Astrocyte of the hippocampus (primary cell): ENCODE measurements around the gene SLC25A28.

Experiments used
- DNase-seq: peaks from one replicate; pipeline ENCODE4 v3.0.0; 2011; ENCODE audit warnings: low read depth, low spot score

Gene SLC25A28, protein sequence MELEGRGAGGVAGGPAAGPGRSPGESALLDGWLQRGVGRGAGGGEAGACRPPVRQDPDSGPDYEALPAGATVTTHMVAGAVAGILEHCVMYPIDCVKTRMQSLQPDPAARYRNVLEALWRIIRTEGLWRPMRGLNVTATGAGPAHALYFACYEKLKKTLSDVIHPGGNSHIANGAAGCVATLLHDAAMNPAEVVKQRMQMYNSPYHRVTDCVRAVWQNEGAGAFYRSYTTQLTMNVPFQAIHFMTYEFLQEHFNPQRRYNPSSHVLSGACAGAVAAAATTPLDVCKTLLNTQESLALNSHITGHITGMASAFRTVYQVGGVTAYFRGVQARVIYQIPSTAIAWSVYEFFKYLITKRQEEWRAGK

DNA sequence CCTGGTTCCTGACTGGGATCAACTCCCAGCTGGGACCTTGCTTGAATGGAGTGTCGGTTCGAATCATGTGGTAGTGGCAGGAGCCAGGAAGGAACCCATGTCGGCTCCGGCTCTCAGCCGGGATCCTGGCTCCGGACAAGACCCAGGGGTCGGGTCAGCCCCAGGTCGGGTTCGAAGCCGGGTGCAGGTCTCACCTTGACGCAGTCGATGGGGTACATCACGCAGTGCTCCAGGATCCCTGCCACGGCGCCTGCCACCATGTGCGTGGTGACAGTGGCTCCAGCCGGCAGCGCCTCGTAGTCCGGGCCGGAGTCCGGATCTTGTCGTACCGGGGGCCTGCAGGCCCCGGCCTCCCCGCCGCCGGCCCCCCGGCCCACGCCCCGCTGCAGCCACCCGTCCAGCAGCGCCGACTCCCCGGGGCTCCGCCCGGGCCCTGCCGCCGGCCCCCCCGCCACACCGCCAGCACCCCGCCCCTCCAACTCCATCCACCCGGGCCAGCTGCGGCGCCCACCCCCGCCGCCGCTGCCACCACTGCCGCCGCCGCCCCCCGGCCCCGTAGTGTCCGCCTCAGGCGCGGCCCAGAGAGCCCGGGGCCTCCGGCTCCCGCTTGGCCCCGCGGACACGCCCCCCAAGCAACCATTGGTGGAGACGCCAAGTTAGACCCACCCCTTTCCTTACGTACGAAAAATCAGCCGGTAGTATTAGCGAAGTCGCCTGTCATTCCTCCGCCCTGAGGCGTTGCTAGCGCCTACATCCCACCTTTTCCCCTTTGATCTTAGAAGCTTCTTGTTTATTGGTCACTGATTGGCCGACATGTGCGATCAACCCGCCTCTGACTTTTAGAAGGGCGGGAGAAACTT, at the start of gene SLC25A28:
Gene SLC25A28 (minus strand): TSS at position 589 of the 860 bp plus-strand sequence. CDS start 104 bp downstream, at position 485.
- peak; percentile 99 for DNase-seq

DNA sequence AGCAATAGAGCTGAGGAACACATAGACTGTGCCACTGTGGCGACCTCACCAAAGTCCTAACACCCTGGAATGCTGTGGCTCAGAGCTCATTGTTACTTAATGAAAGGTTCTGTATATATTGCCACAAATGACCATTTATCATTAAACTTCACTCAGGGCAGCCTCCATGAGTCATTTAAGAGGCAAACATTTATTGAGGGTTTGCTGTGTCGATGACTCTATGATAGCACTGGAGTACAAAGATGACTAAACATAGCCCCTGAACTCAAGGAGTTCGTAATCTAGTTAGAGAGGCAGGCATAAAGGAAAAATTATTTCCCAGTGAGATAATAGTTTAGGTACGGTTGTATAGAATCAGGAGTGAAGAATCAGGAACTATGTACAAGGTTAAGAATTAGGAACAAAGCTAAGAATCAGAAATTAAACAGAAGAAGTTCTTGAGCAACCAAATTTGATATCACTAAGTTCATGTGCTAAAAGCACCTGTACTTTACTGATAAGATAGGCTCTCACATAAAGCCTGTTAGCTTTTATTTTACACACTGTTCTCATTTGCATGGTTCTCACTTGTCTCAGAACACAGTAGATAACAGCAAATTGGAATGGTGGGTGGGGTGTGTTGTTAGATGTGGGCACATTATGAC, 47.0 kb upstream of the SLC25A28 start:
- DNase-seq, result peak; percentile 88

DNA sequence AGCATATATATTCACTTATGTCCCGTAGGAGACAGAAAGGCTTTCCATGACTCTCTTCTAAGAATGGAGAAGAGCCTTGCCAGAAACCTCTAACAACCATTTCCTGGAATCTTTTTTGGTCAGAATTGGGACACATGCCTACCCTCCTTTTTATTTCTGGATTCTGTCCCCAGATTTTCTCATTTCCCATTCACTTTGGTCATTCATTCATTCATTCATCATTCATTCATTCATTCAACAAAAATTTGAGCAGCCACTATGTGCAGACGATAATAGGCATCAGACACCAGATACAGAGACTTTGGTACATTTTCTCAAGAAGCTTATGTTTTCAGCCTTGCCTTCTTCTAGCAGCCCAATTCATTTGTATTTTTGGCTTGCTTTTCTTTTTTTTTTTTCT, 45.1 kb upstream of the SLC25A28 start:
- DNase-seq, result no peak

DNA sequence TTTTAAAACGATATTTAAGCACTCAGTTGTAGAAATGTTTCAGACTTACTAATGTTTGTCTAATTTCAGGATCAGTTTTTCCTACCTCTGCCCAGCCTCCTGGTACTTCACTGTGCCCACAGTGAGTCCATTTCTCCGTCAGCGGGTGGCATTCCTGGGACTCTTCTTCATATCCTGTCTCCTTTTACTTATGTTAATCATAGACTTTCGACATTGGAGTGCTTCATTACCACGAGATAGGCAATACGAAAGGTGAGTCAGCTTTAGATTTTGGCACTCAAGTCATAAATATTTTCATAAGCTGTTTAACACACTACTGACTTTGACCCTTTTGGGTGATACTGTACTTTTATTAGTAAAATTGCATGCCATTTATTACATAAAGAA, 41.1 kb upstream of the SLC25A28 start:
- DNase-seq, result peak; percentile 40

DNA sequence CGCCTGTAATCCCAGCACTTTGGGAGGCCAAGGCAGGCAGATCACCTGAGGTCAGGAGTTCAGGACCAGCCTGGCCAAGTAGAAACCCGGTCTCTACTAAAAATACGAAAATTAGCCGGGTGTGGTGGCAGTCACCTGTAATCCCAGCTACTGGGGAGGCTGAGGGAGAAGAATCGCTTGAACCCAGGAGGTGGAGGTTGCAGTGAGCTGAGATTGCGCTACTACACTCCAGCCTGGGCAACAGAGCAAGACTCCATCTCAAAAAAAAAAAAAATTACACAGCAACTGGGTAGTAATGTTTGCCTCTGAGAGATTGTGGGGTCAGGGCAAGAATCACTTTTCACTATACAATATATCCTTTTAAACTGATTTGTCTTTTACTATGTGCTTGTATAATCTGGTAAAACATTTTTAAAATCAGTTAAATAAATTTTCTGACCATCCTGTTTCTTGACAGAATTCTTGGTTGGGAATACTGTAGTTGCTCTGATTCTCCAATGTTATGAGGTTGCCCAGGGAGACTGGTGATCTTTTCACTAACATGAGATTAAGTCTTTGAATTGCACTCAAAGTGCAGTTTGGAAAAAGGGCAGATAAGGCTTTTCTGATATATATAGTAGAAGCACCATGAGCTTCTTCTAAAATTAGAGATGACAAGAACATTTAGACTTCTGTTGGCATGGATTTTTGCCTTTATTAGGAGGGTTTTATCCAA, 40.6 kb upstream of the SLC25A28 start:
- DNase-seq, result peak; percentile 26

DNA sequence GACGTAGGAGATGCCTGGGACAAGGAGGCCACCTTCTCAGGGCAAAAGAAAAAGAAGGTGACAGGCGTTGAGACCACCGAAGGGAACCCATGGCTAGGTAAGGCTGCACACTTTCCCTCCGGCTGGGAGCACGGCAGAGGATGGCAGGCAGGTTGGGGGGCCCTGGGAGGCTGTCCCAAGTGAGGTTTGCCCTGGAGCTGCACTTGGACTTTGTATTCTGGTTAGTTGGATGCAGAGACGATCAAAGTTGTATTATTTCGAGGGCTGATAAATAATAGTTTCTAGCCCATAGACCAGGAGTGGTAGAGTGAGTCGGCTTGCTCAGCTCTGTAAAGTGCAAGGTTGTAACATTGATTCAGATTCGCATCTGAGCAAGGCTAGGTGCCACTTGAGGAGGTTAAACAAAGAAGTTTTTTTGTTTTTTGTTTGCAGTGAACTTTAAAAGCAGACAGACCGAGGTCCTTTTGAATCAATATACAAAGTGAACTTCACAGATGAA, 39.7 kb upstream of the SLC25A28 start:
- DNase-seq, result no peak

DNA sequence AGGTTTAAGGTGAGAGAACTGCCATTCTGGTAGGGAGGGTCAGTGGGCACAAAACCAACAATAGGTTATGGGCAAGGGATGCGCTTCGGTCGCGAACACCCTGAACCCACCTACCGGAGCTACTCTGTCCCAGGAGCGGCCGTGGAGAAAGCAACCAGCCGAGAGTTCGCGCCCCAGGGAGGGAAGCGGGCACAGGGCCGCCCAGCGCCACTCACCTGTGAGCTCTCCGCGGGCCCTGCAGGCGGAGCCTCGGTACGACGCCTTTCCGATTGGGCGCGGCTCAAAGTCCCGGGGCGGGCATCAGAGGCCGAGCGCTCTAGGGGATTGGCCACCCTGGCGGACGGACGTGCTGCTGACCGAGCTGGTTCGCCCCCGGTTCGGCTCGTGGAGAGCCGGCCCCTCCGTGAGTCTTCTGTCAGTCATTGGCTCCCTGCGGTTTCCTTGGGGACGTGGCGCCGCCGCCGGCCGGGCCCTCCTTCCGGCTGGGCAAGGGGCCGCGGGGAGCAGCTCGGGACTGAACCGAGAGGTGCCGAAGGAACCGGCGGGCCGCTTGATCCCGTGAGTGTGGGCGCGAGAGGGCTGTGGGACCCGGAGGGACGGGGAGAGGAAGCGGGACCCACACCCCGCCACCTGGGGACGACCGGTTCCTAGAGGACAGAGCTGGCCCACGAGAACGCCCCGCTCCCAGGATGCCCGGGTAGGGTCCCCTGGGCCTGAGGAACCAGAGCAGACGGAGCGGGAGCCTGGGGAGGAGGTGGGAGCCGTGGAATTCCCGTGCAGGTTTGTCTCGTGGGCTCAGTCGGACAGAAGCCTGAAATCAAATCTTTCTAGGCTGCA, 39.0 kb upstream of the SLC25A28 start, which contains the start of gene ENTPD7:
Gene ENTPD7 (plus strand): TSS at position 479 of the 837 bp plus-strand sequence. CDS start 448 bp downstream, outside the sequence.
- DNase-seq, result peak; percentile 99

DNA sequence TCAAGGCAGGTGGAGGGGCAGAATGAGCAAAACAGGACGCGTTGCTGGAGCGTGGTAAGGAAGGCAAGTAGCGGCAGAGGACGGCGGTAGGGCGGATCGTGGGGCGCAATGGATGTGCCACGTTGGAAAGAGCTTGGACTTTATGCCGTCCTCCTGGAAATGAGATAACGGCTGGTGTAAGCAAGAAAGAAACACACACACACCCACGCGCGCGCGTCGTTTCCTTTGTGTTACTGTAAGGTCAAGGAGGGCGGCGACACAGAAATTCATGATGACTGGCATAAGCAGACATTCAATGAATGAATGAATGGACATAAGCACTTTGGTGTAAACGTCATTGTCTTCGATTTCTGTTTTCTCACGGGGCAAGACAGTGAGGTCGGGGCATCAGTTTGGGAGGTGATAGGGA, 38.4 kb upstream of the SLC25A28 start:
- DNase-seq, result peak; percentile 41

DNA sequence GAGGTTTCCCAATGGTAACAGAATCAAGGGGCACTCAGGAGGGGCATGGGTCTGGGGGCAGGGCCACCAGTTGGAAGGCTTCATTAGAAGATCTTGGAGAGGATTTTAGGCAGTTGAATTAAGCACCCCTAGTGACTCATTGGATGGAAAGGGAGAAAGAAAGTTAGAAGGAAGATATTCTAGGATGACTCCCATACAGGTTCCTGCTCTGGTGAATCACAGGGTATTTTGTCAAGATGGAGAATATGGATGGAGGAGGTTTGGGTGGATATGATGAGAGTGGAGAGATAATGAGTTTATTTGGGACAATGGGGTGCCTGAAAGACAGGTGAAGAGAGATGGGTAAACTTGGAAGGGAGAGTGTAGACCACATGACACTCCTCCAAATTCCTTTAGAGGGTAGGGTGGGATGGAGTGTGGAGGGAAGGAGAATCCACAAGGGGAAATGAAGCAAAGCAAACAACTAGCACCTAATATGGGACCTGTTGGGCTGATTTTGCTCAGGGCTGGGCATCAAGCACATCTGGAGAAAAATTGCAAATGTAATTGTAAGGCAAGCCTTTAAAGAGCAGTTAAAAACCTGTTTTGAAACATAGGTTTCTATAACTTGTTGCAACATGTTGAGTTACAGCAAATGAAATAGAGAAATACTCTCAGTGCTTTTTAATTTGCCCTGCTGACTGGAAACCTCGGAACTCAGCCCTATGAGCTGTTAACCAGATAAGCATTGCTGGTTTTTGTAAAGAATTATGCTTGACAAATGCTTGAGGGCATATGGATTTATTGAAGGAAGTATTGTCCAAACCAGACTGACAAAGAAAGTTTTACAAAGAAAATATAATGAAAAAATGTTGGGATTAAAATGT, 36.2 kb upstream of the SLC25A28 start:
- DNase-seq, result no peak

DNA sequence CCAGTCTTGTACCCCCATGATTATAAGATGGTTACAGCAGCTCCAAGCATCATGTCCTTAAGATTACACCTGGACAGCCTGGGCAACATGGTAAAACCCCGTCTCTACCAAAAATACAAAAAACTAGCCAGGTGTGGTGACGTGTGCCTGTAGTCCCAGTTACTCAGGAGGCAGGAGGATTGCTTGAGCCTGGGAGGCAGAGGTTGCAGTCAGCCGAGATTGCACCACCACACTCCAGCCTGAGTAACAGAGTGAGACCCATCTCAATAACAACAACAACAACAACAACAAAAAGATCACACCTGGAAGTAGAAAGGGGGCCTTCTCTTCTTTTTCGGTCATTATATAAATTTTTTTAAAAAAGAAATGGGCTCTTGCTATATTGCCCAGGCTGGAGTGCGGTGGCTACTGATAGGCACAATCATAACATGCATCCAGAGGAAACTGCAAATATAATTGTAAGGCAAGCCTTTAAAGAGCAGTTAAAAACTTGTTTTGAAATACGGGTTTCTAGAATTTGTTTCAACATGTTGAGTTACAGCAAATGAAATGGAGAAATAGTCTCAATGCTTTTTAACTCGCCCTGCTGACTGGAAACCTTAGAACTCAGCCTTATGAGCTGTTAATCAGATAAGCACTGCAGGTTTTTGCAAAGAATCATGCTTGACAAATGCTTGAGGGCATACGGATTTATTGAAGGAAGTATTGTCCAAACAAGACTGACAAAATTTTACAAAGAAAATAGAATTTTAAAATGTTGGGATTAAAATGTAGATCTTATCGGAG, 34.3 kb upstream of the SLC25A28 start:
- DNase-seq, result no peak

DNA sequence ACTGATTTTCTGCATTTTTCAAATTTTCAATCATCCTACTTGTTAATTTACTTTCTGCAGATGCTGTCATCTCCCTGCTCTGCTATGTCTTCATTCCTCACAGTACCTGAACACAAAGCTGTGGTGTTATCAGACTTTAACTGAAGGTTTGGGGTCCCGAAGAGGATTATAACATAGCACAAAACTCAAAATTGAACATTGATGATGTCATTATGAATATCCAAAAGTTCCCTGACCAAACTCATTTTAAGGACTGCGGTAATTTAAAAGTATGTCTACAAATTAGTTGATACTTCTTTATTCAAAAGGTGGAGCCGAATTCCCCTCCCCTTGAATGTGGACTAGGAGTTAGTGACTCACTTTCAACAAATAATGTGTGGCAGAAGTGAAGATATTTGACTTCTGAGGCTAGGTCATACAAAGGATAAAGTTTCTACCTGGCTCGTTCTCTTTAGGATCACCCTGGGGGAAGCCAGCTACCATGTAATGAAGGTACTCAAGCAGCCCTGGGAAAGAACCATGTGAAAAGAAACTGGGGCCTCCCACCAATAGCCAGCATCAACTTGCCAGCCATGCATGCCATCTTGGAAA, 32.7 kb upstream of the SLC25A28 start:
- no peak for DNase-seq

DNA sequence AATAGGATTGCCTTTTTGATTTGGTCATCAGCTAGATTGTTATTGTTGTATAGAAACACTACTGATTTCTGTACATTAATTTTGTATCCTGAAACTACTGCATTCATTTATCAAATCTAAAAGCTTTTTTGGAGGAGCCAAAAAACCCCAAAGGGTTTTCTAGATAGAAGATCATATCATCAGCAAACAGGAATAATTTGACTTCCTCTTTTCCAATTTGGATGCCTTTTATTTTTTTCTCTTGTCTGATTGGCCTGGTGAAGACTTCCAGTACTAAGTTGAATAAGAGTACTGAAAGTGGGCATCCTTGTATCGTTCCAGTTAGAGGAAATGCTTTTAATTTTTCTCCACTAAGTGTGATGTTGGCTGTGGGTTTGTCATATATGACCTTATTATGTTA, 28.5 kb upstream of the SLC25A28 start:
- no peak for DNase-seq

DNA sequence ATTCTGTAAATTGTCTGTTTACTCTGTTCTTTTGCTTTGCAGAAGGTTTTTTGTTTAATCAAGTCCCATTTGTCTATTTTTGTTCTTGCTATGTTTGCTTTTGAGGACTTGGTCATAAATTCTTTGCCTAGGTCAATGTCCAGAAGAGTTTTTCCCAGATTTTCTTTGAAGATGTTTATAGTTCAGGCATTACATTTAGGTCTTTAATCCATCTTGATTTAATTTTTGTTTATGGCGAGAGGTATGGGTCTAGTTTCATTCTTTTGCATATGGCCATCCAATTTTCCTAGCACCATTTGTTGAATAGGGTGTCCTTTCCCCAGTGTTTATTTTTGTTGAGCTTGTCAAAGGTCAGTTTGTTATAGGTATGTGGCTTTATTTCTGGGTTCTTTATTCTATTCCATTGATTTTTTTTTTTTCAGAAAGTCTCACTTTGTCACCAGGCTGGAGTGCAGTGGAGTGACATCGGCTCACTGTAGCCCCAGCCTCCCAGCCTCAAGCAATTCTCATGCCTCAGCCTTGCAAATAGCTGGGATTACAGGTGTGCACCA, 27.4 kb upstream of the SLC25A28 start:
- no peak for DNase-seq

DNA sequence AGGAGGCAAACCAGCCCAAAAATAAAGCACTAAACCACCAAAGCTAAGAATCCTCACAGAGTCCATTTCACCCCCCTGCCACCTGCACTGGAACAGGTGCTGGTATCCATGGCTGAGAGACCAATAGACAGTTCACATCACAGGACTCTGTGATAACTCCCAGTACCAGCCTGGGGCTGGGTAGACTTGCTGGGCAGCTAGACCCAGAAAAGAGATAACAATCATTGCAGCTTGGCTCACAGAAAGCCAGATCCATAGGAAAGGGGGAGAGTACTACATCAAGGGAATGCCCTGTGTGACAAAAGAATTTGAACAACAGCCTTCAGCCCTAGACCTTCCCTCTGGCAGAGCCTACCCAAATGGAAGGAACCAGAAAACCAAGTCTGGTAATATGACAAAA, 13.6 kb upstream of the SLC25A28 start:
- no peak for DNase-seq

DNA sequence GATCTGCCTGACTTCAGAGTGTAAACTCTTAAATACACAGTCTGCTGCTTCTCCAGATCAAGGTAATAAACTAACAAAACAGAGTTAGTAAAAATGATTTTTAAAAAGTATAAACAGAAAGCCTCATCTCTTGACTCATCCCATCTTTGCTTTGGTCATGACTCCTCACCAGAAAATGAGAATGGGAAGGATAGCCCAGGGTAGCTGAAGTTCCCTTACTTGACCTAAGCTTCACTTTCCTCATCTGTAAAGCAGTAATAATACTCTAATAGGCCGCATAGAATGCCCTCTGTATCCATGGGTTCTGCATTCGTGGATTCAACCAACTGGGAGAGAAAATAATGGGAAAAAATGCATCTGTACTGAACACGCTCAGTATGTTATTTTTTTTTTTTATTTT, 11.3 kb upstream of the SLC25A28 start:
- DNase-seq, result no peak

DNA sequence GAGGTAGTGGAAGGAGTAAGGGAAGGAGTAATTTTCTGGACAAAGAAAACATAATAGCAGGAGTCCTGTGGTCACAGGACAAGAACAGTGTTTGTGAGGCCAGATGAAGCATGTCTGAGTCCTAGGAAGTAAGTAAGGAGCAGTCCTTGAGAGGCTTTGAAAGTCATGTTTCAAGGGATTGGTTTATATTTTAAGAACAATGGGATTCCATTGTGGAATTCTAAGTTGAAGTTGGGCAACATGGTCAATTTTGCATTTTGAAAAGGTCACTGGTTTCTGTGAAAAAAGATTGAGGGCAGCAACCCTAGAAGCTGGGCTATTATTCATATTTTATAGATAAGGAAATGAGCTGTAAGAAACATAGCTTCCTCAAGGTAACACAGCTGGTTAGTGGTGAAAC, 10.8 kb upstream of the SLC25A28 start:
- no peak for DNase-seq

DNA sequence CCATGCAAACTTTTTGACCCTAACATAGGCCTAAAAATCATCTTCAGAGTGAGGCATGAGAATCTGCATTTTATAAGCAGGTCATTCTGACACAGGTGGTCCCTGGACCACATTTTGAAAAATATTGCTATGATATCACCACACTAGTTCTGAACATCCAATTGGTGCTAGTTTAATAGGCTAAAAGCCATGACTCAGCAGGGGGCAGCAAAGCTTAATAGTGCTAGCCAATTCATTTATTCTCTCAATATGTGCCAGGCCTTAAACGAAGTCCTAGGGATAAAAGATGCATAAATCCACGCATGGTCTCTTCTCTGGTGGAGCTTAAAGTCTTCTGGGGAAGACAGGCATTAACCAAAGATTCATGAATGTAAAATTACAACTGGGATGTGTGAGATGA, 10.2 kb upstream of the SLC25A28 start:
- DNase-seq, result peak; percentile 67

DNA sequence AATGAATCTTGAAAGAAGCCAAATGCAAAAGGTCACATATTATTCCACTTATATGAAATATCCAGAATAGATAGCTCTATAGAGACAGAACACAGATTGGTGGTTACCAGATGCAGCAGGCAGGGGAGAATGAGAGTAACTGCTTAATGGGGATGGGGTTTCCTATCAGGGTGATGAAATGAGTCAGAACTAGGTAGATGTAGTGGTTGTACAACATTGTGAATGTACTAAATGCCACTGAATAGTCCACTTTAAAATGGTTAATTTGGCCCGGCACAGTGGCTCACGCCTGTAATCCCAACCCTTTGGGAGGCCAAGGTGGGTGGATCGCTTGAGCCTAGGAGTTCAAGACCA, 9.4 kb upstream of the SLC25A28 start:
- no peak for DNase-seq
